Gastroesophageal sphincter (tissue), 3 donors: ENCODE results near the gene C6orf52.

Experiments
- EP300 ChIP-seq: sonication (generic); formaldehyde crosslinking; IDR thresholded peaks from one replicate; pipeline ENCODE4 v1.6.1; 2017; ENCODE audit warnings: antibody characterized with exemption, mild to moderate bottlenecking
- POLR2A ChIP-seq, 2 donors: fragments of 450-650 bp; IDR thresholded peaks; one replicate each; pipeline ENCODE4 v1.6.1; 2017; ENCODE audit warnings: antibody characterized with exemption in 2 of 2, mild to moderate bottlenecking in 2 of 2, moderate library complexity in 1 of 2
- POLR2AphosphoS5 ChIP-seq: sonication (generic); formaldehyde crosslinking; IDR thresholded peaks from one replicate; pipeline ENCODE4 v1.6.1; 2017; ENCODE audit warnings: antibody characterized with exemption
- TF ChIP-seq, protein P1 (sequence below), 4 experiments: fragments of 200-600 bp in 2 of 4; fragments of 450-650 bp in 2 of 4; sonication (generic) in 1 of 4; IDR thresholded peaks; one replicate each; pipeline ENCODE4 v1.5.1; 2017 to 2019; ENCODE audit warnings: antibody characterized with exemption in 4 of 4, mild to moderate bottlenecking in 2 of 4, moderate library complexity in 2 of 4

DNA sequence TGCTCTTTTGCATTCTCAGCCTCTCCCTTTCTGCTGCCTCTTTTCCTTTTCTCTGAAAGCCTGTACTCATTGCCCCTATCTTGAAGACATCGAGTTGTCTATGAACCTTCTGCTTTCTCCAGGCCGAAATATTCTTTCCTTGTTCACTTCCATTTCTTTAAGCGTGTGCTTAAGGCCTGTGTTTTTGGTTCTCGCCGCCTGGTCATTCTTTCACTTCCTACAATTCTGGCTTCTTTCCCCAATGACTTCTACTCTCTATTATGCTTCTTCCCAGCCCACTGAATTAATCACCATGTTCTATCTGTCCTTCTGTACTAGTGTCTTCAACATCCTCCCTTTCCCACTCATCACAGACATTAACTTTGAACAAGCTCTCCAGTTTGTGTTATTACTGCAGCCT, 69.6 kb downstream of the C6orf52 start:
- TF ChIP-seq POLR2AphosphoS5 (no peak), POLR2A (IDR thresholded peaks at IDR 0.05) (no peak), EP300 (no peak)
- TF ChIP-seq, protein P1, sequence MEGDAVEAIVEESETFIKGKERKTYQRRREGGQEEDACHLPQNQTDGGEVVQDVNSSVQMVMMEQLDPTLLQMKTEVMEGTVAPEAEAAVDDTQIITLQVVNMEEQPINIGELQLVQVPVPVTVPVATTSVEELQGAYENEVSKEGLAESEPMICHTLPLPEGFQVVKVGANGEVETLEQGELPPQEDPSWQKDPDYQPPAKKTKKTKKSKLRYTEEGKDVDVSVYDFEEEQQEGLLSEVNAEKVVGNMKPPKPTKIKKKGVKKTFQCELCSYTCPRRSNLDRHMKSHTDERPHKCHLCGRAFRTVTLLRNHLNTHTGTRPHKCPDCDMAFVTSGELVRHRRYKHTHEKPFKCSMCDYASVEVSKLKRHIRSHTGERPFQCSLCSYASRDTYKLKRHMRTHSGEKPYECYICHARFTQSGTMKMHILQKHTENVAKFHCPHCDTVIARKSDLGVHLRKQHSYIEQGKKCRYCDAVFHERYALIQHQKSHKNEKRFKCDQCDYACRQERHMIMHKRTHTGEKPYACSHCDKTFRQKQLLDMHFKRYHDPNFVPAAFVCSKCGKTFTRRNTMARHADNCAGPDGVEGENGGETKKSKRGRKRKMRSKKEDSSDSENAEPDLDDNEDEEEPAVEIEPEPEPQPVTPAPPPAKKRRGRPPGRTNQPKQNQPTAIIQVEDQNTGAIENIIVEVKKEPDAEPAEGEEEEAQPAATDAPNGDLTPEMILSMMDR (IDR thresholded peaks at IDR 0.05), result no peak
